ENCODE data around the gene ABCA13.

ABCA13 gene

GRCh38 chr7:48171202-48171601, at the start of gene ABCA13:
Gene ABCA13, plus strand, starts transcription at chr7:48171458. Its CDS starts 26 bp downstream, at chr7:48171484.
- in situ Hi-C loops (cut with MboI; ENCODE audit: low pct_unique_long_range_greater_than_20kb, low sequenced_read_pairs, unreplicated experiment): no loop called here
- DNase-seq (ENCODE audit: low spot score): no peak
- no peak for TF ChIP-seq CTCF (IDR thresholded peaks at IDR 0.05; ENCODE audit: extremely low read depth, insufficient read depth, missing control alignments)

DNA sequence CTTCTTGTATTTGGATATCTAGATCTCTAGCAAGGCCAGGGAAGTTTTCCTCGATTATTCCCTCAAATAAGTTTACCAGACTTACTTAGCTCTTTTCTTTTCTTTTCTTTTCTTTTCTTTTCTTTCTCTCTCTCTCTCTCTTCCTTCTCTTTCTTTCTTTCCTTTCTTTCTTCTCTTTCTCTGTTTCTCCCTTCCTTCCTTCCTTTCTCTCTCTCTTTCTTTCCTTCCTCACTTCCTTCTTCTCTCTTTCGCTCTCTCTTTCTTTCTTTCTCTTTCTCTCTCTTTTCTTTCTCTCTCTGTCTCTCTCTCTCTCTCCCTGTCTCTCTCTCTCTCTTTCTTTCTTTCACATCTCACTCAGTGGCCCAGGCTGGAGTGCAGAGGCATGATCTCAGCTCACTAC, 45.2 kb upstream of the ABCA13 start:
- in situ Hi-C loops (cut with MboI; ENCODE audit: low pct_unique_long_range_greater_than_20kb, low sequenced_read_pairs, unreplicated experiment): no loop called here
- DNase-seq (ENCODE audit: low spot score): no peak
- no peak for TF ChIP-seq CTCF (IDR thresholded peaks at IDR 0.05; ENCODE audit: extremely low read depth, insufficient read depth, missing control alignments)

DNA sequence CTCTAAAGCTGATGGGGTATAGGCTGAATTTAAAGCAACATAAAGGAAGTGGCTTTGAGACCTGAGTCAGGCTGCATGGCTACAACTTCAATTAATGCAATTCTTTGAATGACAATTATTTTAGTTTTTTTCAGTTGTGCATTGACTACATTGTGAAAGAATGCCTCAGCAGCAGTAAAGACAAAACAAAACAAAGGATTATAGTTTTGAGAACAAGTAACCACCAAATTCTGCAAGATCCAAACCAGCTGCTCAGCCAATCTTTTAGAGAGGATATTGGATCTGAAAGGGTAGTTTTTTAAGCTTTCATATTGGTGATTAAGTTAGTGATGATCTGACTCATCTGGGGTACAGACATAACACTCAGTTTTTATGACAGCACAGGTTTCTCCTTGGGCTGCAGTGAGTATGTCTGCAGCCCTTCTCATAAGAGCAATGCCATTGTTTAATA, 40.6 kb upstream of the ABCA13 start:
- no peak for TF ChIP-seq CTCF (IDR thresholded peaks at IDR 0.05; ENCODE audit: extremely low read depth, insufficient read depth, missing control alignments)
- in situ Hi-C loops (cut with MboI; ENCODE audit: low pct_unique_long_range_greater_than_20kb, low sequenced_read_pairs, unreplicated experiment): no loop called here
- no peak for DNase-seq (ENCODE audit: low spot score)

GRCh38 chr7:48132792-48133191, 38.5 kb upstream of the ABCA13 start:
- no peak for TF ChIP-seq CTCF (IDR thresholded peaks at IDR 0.05; ENCODE audit: extremely low read depth, insufficient read depth, missing control alignments)
- in situ Hi-C loops (cut with MboI; ENCODE audit: low pct_unique_long_range_greater_than_20kb, low sequenced_read_pairs, unreplicated experiment): no loop called here
- no peak for DNase-seq (ENCODE audit: low spot score)

GRCh38 chr7:48139459-48139858, 31.8 kb upstream of the ABCA13 start:
- in situ Hi-C loops (cut with MboI; ENCODE audit: low pct_unique_long_range_greater_than_20kb, low sequenced_read_pairs, unreplicated experiment): no loop called here
- DNase-seq (ENCODE audit: low spot score): no peak
- TF ChIP-seq CTCF (IDR thresholded peaks at IDR 0.05; ENCODE audit: extremely low read depth, insufficient read depth, missing control alignments): no peak

DNA sequence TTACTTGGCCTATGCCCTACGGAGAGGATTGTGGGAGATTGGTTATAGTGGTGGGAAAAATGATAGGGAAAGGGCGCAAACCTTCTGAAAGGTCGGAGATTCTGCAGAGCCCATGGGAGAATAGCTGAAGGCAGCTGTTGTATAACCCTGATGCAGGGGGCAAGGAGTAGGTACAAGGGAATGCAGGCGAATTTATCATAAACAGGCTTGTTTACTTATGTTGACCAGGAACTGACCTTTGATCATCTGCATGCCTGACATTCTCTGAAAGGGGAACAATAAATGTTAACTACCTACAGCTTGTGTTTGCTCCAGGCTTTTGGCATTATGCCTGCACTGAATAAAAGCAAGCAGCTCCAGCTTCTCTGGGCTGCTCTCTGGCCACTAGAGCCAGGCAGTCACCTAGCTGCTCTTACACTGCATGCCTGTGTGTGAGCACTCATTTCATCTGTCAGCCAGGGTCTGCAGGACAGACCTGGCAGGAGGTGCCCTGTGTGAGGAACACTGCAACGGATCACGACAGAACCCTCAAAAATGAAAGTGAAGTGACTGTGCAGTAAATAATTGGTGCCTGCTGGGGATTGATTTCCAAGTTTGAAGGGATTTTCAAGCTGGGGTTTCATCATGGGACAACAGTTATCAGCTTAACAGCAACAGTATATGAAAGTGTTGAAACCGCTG, 31.1 kb upstream of the ABCA13 start:
- TF ChIP-seq CTCF (IDR thresholded peaks at IDR 0.05; ENCODE audit: extremely low read depth, insufficient read depth, missing control alignments): no peak
- DNase-seq (ENCODE audit: low spot score): no peak
- in situ Hi-C loops (cut with MboI; ENCODE audit: low pct_unique_long_range_greater_than_20kb, low sequenced_read_pairs, unreplicated experiment): no loop called here

All from GM13977 (cell line).